K562 (cell line): Measurements from ENCODE around the gene SHISA4. TPM values are rescaled to one million over a fixed set of nuclear protein-coding genes. Genes with fewer than 3 reads are reported as not detected.

Experiments used
- CHCHD3 ChIP-seq: fragments of 250-450 bp; sonication (Bioruptor Pico); IDR thresholded peaks from 2 replicates; pipeline ENCODE4 v2.1.2; 2022; ENCODE audit warnings: mild to moderate bottlenecking
- CREM ChIP-seq: IDR thresholded peaks from 2 replicates; pipeline ENCODE4 v1.6.1; 2014; ENCODE audit warnings: antibody characterized with exemption, low read depth
- ETS2 ChIP-seq: IDR thresholded peaks from 2 replicates; pipeline ENCODE4 v1.6.1; 2016; ENCODE audit warnings: borderline replicate concordance, missing genetic modification characterization, mild to moderate bottlenecking, moderate library complexity, missing compliant biosample characterization; ENCODE audit not compliant: poor library complexity, severe bottlenecking
- MXI1 ChIP-seq: IDR thresholded peaks from 2 replicates; pipeline ENCODE4 v1.6.1; 2011; ENCODE audit warnings: low read depth, mild to moderate bottlenecking, improper control_type of control experiment, low read length
- NFIX ChIP-seq: fragments of 250-450 bp; sonication (Bioruptor Pico); IDR thresholded peaks from 2 replicates; pipeline ENCODE4 v1.4.0; 2020; ENCODE audit warnings: low read depth, mild to moderate bottlenecking, moderate library complexity
- NONO ChIP-seq, 2 experiments: fragments of 200-400 bp in 1 of 2; fragments of 450-650 bp in 1 of 2; formaldehyde crosslinking in 1 of 2; IDR thresholded peaks; 2 replicates each; pipeline ENCODE4 v1.6.1; 2017; ENCODE audit warnings: low read depth in 2 of 2, mild to moderate bottlenecking in 2 of 2, moderate library complexity in 2 of 2, low read length in 1 of 2
- PHF21A ChIP-seq: fragments of 450-650 bp; IDR thresholded peaks from 2 replicates; pipeline ENCODE4 v1.6.1; 2017; ENCODE audit warnings: low read depth, borderline replicate concordance
- RBM22 ChIP-seq: fragments of 200-400 bp; formaldehyde crosslinking; IDR thresholded peaks from 2 replicates; pipeline ENCODE4 v1.6.1; 2018; ENCODE audit warnings: low read length, low read depth; ENCODE audit not compliant: poor library complexity, severe bottlenecking
- RNF2 ChIP-seq: sonication (generic); IDR thresholded peaks from 2 replicates; pipeline ENCODE4 v1.6.1; 2016
- SAP30 ChIP-seq: fragments of 200-600 bp; sonication (generic); IDR thresholded peaks from 2 replicates; pipeline ENCODE4 v1.6.1; 2012; ENCODE audit warnings: borderline replicate concordance, low read depth, mild to moderate bottlenecking, moderate library complexity, low read length, control low read depth, inconsistent platforms; ENCODE audit not compliant: insufficient read depth, poor library complexity, severe bottlenecking
- SMAD2 ChIP-seq: fragments of 150-350 bp; IDR thresholded peaks from 2 replicates; pipeline ENCODE4 v1.6.1; 2014; ENCODE audit warnings: low read depth, mild to moderate bottlenecking, low read length
- SRSF9 ChIP-seq: fragments of 200-400 bp; formaldehyde crosslinking; IDR thresholded peaks from 2 replicates; pipeline ENCODE4 v1.6.1; 2017; ENCODE audit warnings: low read depth, low read length, borderline replicate concordance
- ZNF583 ChIP-seq: fragments of 250-450 bp; sonication (Bioruptor Pico); IDR thresholded peaks from 2 replicates; pipeline ENCODE4 v1.4.0; 2020
- polyA plus RNA-seq, 8 experiments: library from polyadenylated mRNA; depleted of rRNA in 4 of 8; stranded (reverse) in 5 of 8; unstranded in 3 of 8; fragments of >200 nt; fragmentation: Nextera tagmentation in 2 of 8; fragmentation: Illumina TruSeq in 1 of 8; extraction: Ambion mirVana in 2 of 8; extraction: Trizol in 1 of 8; gene quantifications; 2 replicates each; pipeline versions ENCODE4 v1.2.1 to v1.2.3, GENCODE V29; 2011 to 2014; ENCODE audit warnings: inconsistent platforms in 1 of 8, missing spikeins in 1 of 8
- total RNA-seq, 7 experiments: library from RNA; depleted of rRNA in 6 of 7; stranded (reverse); fragments of >200 nt in 6 of 7; fragmentation: Illumina TruSeq in 2 of 7; extraction: Trizol in 2 of 7; gene quantifications; 2 replicates each; pipeline versions ENCODE4 v1.2.1 to v1.2.3, GENCODE V29; 2011 to 2021; ENCODE audit warnings: low replicate concordance in 1 of 7
- TF ChIP-seq, protein P1 (sequence below): fragments of 250-450 bp; sonication (Bioruptor Pico); IDR thresholded peaks from 2 replicates; pipeline ENCODE4 v1.5.0; 2021
- TF ChIP-seq, protein P2 (sequence below): sonication (generic); formaldehyde crosslinking; IDR thresholded peaks from 2 replicates; pipeline ENCODE4 v1.8.0; 2023; ENCODE audit warnings: mild to moderate bottlenecking, missing genetic modification reagents
- TF ChIP-seq, protein P3 (sequence below), 3 experiments: IDR thresholded peaks in 2 of 3; conservative IDR thresholded peaks in 1 of 3; 2 replicates each; pipeline ENCODE4 v1.5.1; 2011 to 2012; ENCODE audit warnings: low read length in 3 of 3, mild to moderate bottlenecking in 3 of 3, control low read depth in 2 of 3, improper control_type of control experiment in 1 of 3, inconsistent platforms in 1 of 3, low read depth in 1 of 3, mixed read lengths in 1 of 3, moderate library complexity in 1 of 3; ENCODE audit not compliant: insufficient read depth in 2 of 3
- TF ChIP-seq, protein P4 (sequence below): sonication (generic); formaldehyde crosslinking; IDR thresholded peaks from 2 replicates; pipeline ENCODE4 v1.8.1; 2023; ENCODE audit warnings: mild to moderate bottlenecking, missing genetic modification reagents
- TF ChIP-seq, protein P5 (sequence below): fragments of 250-450 bp; sonication (Bioruptor Pico); IDR thresholded peaks from 2 replicates; pipeline ENCODE4 v1.8.0; 2022; ENCODE audit warnings: inconsistent platforms, mild to moderate bottlenecking, moderate library complexity, borderline replicate concordance

The SHISA4 gene
- total and polyA plus RNA-seq, 9 of the 15 experiments (the other 6 are each of a cell fraction or from before 2014, with no cell fraction given), result 0.15 to 0.95 (median 0.68) TPM; not detected in 2

DNA sequence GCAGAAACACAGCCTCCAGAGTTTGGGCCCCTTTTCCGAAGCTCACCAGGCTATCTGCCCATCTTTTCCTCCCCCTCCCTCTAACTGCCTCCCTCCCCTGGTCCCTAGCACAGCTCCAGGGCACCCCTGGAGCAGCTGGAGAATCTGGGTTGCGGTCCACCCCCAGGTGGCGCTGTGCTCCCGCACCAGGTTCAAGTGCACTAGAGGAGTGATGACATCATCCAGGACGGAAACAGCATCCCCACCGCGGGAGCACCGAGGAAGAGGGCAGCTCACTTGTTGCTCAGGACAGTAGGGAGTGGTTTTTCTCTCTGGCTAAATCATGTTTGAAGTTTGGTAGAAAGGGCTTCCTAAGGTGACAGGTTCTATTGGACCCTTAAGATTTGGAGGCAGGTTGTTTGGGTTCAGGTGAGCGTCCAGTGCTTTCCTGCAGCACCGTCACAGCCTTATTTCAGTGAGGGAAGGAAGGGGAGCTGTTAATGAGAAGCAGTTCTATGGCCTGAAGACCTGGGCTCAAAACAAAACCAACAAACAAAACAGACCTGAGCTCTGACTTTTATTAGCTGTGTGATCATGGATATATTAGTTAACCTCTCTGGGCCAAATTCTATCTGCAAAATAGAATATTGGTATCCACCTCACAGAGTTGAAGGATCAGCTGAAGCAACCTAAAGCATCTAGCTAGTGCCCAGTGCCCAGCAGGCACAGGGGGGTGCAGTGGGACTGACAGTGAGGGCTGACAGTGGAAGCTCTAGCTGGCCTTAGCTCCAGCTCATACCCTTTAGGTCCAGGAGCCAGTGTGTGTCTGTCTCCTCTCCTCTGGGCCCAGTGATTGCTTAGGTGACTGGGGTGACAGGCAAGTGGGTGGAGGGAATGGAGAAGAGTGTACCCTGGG, 7.5 kb downstream of the SHISA4 start (continued):
- TF ChIP-seq SAP30, result no peak
- TF ChIP-seq NONO (IDR thresholded peaks at IDR 0.05; ENCODE audit: low read depth in 2 of 2, low read length in 1 of 2), result peak in 1 of 2 experiments; percentile 86; a peak in 2 of 4 replicates
- TF ChIP-seq ZNF583, result no peak
- no peak for TF ChIP-seq SRSF9
- no peak for TF ChIP-seq RBM22
- no peak for TF ChIP-seq MXI1
- TF ChIP-seq RNF2, result no peak
- no peak for TF ChIP-seq SMAD2
- peak; percentile 95 for TF ChIP-seq CREM
- TF ChIP-seq, protein P1, sequence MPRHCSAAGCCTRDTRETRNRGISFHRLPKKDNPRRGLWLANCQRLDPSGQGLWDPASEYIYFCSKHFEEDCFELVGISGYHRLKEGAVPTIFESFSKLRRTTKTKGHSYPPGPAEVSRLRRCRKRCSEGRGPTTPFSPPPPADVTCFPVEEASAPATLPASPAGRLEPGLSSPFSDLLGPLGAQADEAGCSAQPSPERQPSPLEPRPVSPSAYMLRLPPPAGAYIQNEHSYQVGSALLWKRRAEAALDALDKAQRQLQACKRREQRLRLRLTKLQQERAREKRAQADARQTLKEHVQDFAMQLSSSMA, result no peak
- TF ChIP-seq, protein P2, sequence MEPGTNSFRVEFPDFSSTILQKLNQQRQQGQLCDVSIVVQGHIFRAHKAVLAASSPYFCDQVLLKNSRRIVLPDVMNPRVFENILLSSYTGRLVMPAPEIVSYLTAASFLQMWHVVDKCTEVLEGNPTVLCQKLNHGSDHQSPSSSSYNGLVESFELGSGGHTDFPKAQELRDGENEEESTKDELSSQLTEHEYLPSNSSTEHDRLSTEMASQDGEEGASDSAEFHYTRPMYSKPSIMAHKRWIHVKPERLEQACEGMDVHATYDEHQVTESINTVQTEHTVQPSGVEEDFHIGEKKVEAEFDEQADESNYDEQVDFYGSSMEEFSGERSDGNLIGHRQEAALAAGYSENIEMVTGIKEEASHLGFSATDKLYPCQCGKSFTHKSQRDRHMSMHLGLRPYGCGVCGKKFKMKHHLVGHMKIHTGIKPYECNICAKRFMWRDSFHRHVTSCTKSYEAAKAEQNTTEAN, result no peak
- TF ChIP-seq ETS2 (tag), result no peak
- TF ChIP-seq PHF21A, result 0 out of 2 replicates have a peak, but pooled peaks have one; percentile 16
- no peak for TF ChIP-seq CHCHD3 (CRISPR knock-in tag)
- TF ChIP-seq, protein P3, sequence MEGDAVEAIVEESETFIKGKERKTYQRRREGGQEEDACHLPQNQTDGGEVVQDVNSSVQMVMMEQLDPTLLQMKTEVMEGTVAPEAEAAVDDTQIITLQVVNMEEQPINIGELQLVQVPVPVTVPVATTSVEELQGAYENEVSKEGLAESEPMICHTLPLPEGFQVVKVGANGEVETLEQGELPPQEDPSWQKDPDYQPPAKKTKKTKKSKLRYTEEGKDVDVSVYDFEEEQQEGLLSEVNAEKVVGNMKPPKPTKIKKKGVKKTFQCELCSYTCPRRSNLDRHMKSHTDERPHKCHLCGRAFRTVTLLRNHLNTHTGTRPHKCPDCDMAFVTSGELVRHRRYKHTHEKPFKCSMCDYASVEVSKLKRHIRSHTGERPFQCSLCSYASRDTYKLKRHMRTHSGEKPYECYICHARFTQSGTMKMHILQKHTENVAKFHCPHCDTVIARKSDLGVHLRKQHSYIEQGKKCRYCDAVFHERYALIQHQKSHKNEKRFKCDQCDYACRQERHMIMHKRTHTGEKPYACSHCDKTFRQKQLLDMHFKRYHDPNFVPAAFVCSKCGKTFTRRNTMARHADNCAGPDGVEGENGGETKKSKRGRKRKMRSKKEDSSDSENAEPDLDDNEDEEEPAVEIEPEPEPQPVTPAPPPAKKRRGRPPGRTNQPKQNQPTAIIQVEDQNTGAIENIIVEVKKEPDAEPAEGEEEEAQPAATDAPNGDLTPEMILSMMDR (IDR thresholded peaks at IDR 0.05 in 2 of 3, conservative IDR thresholded peaks at IDR 0.05 in 1 of 3; ENCODE audit: insufficient read depth in 2 of 3, low read depth in 1 of 3, low read length in 3 of 3), result peak; percentile 98 to 99 (median 99)
- TF ChIP-seq, protein P4, sequence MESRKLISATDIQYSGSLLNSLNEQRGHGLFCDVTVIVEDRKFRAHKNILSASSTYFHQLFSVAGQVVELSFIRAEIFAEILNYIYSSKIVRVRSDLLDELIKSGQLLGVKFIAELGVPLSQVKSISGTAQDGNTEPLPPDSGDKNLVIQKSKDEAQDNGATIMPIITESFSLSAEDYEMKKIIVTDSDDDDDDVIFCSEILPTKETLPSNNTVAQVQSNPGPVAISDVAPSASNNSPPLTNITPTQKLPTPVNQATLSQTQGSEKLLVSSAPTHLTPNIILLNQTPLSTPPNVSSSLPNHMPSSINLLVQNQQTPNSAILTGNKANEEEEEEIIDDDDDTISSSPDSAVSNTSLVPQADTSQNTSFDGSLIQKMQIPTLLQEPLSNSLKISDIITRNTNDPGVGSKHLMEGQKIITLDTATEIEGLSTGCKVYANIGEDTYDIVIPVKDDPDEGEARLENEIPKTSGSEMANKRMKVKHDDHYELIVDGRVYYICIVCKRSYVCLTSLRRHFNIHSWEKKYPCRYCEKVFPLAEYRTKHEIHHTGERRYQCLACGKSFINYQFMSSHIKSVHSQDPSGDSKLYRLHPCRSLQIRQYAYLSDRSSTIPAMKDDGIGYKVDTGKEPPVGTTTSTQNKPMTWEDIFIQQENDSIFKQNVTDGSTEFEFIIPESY (CRISPR knock-in tag), result peak; percentile 44; the same call in 1 of the 2 replicates
- TF ChIP-seq, protein P5, sequence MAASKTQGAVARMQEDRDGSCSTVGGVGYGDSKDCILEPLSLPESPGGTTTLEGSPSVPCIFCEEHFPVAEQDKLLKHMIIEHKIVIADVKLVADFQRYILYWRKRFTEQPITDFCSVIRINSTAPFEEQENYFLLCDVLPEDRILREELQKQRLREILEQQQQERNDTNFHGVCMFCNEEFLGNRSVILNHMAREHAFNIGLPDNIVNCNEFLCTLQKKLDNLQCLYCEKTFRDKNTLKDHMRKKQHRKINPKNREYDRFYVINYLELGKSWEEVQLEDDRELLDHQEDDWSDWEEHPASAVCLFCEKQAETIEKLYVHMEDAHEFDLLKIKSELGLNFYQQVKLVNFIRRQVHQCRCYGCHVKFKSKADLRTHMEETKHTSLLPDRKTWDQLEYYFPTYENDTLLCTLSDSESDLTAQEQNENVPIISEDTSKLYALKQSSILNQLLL (CRISPR knock-in tag), result no peak
- TF ChIP-seq NFIX (CRISPR knock-in tag), result no peak
